Activated CD8-positive, alpha-beta memory T cell treated with anti-CD3 and anti-CD28 coated beads, Interleukin-2, amount 50 U/mL, for 24 hours (primary cell): ENCODE measurements around the gene COL23A1.

Experiments used
- DNase-seq: peaks from one replicate; pipeline ENCODE4 v3.0.0-alpha.2; 2020; ENCODE audit errors: extremely low read depth

Gene COL23A1

GRCh38 chr5:178590141-178590923, at the start of gene COL23A1:
COL23A1 (minus strand) TSS chr5:178590393.
- no peak for DNase-seq

DNA sequence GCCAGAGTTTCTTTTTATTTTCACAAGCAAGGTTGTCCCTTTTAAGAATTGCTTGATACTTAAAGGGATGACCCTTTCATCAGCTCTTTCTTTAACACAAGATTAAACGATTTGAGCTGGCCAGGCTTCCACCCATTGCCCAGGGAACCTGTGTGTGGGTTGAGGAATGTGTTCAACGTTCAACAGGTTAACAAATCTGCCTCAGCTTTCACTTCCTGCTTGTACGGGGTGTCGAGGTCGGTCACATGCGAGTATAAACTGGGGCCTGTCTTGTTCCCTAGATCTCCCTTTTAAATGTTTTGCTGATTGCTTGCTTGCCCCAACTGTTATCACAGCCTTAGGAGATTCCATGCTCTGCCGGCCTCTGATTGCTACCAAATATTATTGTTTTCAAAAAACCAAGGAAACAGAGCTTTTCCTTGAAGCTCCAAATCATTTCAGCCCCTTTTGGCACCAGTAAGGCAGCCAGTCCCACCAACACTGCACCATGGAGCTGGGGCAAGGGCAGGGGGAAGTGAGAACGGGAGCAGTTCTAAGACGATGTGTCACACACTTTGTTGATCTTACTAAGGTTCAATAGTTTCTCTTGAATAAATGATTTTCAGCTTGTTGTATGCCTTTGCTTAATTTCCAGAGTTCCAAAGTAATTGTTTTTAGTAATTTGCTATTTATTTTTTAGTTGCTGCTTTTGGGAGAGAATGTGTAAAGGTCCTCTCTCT, 47.3 kb upstream of the COL23A1 start:
- no peak for DNase-seq

- no peak for DNase-seq
Observed at GRCh38 chr5:178632285-178632684, 42.1 kb upstream of the COL23A1 start.

DNA sequence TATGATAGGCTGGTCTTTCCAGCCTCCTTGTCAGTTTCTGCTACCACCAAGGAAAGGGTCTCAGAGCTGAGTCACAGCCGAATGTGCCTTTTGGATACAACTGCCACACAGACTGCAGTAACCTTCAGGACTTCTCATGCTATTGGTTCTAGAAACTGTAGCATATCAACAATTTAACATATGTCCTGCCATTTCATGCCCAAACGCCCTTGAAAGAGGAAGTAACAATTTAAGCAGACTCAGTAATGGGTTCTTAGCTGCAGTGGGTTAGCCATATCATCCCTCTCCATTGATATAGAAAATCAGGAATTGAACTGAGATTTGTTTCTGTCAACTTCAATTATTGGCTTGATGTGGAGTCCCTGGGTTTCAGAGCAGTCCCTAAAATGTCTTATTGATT, 40.8 kb upstream of the COL23A1 start:
- no peak for DNase-seq

- DNase-seq = no peak
Observed at GRCh38 chr5:178630475-178630930, 40.3 kb upstream of the COL23A1 start.

DNA sequence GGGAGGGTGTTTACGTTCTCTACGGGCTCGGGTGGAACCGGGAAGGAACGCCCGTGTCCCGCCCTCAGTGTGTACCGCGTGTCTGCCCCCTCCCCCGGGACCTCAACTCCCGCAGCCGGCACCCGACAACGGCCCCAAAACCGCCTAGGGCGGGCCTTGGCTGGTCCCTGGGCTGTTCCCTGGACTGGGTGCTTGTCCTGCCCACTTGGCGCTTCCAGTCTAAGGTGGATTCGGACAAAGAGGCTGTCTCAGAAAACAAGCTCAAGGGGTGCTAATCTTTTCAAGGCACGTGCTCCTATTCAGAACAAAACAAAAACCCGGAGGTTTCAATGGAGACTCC, 37.0 kb upstream of the COL23A1 start:
- DNase-seq = no peak

DNA sequence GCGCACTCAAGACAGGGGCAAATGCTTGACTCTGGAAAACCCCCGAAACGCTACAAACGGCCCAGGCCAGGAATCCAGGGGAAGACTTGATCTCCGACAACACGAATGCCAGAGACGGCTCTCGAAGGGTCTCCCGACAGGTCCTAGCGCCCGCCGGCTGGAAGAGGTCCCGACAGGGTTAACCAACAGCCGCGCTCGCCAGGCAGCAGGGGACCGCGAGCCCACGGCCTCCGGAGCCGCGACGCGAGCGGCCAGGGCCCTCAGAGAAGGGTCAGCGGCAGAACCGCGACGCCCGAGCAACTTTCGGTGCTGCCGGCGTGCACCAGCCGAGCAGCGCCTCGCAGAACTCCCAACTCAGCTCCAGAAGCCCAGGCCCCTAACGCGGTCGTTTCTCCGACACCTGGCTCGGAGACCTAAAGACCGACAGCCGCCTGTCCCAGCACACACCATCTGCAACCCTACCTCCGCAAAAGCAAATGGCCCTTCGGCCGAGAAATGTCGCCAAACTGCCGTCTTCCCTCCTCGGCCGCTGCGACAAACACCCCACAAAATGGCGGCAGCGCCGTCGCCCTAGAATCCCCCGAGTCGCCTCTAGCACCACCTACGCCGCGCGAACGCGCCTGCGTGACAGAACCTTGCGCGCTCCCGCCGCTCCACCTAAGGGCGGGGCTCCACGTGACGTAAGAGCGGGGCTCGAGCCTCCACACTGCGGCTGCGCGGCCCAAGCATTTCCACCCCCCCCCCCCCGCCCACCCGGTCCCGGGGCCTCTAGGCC, 36.5 kb upstream of the COL23A1 start, which contains the start of gene CLK4:
CLK4 (minus strand) TSS at position 567 of the 775 bp plus-strand sequence. CDS start 3,634 bp downstream, outside the sequence.
- peak; percentile 89 for DNase-seq

GRCh38 chr5:178625679-178626483, 35.7 kb upstream of the COL23A1 start:
- no peak for DNase-seq

GRCh38 chr5:178624631-178625546, 34.7 kb upstream of the COL23A1 start:
- DNase-seq = no peak

DNA sequence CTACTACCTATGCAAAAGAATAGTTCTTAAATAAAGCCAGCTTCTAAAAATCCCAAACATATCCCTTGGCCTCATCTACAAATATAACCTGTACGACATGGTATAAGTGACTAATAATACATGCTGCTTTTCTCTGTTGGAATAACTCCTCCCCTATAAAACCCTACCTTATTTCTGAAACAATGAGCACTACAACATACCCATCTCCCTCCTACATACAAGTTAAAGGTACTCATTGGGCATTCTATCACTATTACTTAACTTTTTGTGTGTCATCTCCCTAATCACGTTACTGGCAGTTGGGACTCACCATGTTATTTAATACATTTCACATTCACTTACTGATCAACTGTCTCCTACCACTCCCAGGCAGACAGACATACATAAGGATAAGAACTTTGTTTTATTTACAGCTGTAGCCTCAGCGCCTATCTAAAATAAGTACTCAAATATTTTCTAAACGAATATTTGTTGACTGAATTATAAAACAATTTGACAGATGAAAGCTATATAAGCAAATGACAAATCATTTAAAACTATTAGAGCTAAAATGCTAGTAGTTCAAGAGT, 32.6 kb upstream of the COL23A1 start:
- no peak for DNase-seq

DNA sequence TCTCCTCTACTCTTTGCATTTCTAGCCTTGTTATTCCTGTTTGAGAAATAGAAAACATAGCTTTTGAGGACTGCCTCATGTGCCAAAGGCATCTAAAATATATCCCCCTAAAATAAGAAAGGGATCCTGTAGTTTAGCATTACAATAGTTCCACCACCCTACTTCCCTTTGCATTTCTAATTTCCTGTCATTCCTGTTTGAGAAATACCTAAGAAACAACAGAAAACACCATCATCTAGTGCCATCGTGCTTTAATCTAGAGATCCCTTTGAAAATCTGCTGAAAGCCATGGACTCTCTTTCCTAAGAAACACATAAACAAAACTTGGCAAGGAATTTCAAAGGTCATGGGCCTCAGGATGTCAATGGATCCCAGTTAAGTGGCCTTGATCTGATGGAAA, 29.2 kb upstream of the COL23A1 start:
- DNase-seq = no peak

- no peak for DNase-seq
Observed at GRCh38 chr5:178612299-178612698, 22.1 kb upstream of the COL23A1 start.

GRCh38 chr5:178606269-178606668, 16.1 kb upstream of the COL23A1 start:
- DNase-seq = no peak

DNA sequence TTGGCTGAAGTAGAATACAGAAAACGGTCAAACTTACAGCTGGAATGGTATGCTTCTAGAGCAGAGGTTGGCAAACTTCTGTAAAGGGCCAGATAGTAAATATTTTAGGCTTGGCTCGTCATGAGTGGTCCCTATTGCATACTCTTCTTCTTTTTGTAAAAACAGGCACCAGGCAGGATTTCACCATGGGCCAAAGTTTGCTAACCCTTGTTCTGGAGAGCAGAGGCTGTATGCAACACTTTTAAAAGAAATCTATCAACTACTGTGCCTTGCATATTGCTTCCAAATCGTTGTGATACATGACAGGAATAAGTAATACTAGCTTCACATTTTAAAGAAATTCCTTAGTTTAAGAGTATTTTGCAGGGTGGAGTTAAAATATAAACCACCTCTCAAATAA, 15.6 kb upstream of the COL23A1 start:
- no peak for DNase-seq

- no peak for DNase-seq
Observed at GRCh38 chr5:178602752-178603151, 12.6 kb upstream of the COL23A1 start.

GRCh38 chr5:178595750-178596149, 5.6 kb upstream of the COL23A1 start:
- no peak for DNase-seq

- no peak for DNase-seq
Observed at GRCh38 chr5:178595150-178595549, 5.0 kb upstream of the COL23A1 start.

DNA sequence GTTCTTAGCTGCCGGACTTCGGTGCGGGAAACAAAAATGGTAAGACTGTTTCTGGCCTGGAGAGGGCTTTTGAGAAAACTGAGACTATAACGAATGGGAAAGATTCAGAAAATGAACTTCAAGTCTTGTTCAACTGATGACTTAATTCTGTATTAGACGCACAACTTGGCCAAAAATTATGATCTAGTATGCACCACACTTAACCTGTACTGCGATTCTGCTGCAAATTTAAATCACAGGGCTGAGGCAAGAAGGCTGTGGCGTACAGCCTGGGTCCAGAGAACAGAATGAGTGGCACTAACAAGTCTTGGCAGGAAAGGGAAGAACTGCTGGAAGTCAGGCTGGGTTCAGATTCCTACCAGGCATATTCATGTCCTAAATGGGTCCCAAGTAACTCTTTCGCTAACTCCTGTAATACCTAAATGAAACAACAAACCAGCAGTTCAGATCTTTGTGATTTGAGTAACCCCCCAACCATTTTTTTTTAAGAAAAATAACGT, 781 bp upstream of the COL23A1 start:
- no peak for DNase-seq

- DNase-seq = no peak
Observed at GRCh38 chr5:178589180-178590140, 733 bp downstream of the COL23A1 start.
